Fibroblast of villous mesenchyme (primary cell): ENCODE measurements around the gene CIAO1. TPM values are rescaled to one million over a fixed set of nuclear protein-coding genes. Genes with fewer than 3 reads are reported as not detected.
"Not testable (repeated sequence)": the region's sequence is repeated elsewhere in the genome, so short reads cannot be mapped to it uniquely, and the experiment has no call there.

Experiments used
- DNase-seq: peaks from one replicate; pipeline ENCODE4 v3.0.0-alpha.2; 2010; ENCODE audit warnings: low read depth
- H3K4me3 ChIP-seq: 2 replicates; pipeline ENCODE4 v1.5.1; 2011; ENCODE audit warnings: low read depth, mild to moderate bottlenecking, low read length
- total RNA-seq: library from RNA; depleted of rRNA; stranded (reverse); fragments of >200 nt; gene quantifications from 2 replicates; pipeline ENCODE4 v1.2.3, GENCODE V29; 2012
- TF ChIP-seq, protein P1 (sequence below): IDR thresholded peaks from 2 replicates; pipeline ENCODE4 v1.5.1; 2012; ENCODE audit warnings: low read depth, mild to moderate bottlenecking, low read length; ENCODE audit not compliant: insufficient read depth

The CIAO1 gene
- total RNA-seq, 1 donor, result 108 TPM

DNA sequence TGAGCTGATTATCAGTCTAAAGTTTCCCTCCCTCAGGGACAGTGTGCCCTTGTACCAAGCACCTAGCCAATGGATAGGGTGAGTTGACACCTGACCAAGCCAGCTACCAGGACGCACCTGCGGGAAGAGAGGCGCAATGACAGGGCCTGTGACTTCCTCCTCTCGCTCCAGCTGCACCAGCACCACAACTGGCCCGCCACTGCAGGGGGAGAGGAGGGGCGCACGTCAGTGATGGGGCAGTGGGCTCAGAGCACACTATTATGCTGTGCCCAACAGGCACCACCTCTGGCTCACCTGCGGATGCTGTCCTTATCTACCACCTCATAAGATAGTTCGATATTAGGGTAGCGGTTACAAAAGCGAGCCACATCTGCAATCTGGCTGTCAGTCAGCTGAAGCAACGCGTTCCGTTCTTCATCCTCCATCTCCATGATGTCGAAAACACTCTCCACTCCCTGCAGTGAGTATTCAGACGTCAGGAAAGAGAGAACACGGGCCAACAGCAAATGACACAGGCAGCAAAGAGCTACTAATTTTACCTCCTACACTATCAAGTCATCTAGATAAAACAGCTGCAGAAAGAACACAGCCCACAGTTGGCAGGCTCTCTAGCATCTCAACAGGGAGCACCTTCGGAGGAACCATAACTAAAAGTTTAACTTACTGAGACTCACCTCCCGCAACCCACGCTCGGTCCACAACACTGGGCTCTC is 10.9 kb downstream of the CIAO1 start:
- H3K4me3 ChIP-seq, result no peak overlapping the region
- TF ChIP-seq, protein P1, sequence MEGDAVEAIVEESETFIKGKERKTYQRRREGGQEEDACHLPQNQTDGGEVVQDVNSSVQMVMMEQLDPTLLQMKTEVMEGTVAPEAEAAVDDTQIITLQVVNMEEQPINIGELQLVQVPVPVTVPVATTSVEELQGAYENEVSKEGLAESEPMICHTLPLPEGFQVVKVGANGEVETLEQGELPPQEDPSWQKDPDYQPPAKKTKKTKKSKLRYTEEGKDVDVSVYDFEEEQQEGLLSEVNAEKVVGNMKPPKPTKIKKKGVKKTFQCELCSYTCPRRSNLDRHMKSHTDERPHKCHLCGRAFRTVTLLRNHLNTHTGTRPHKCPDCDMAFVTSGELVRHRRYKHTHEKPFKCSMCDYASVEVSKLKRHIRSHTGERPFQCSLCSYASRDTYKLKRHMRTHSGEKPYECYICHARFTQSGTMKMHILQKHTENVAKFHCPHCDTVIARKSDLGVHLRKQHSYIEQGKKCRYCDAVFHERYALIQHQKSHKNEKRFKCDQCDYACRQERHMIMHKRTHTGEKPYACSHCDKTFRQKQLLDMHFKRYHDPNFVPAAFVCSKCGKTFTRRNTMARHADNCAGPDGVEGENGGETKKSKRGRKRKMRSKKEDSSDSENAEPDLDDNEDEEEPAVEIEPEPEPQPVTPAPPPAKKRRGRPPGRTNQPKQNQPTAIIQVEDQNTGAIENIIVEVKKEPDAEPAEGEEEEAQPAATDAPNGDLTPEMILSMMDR, result no peak
- DNase-seq, result no peak

DNA sequence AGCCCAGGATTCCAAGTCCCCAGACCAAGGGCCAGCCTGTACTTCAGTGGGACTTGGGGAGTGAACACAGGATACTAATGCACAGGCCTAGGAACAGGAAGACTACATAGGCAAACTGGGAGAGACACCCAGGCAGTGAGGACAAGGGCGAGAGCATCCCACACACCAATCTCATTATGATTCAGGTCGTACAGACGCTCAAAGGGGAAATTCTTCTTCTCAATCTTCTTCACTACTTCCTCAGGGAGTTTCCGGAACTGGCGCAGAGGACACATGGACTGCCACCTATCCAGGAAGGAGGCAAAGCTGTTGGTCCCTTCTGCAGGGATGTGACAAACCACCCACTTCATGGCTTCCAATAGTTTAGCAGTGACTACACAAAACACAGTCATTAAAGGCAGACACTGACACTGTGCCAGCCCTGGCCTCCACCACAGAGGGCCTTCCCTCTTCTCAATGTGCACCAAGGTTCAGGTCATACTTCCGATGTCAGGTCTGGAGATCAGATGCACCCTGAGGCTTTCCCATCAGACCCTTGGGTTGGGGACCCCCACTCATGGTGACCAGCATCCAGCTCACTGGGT is 21.3 kb downstream of the CIAO1 start:
- TF ChIP-seq, protein P1, result no peak
- H3K4me3 ChIP-seq, result no peak overlapping the region
- DNase-seq, result no peak

DNA sequence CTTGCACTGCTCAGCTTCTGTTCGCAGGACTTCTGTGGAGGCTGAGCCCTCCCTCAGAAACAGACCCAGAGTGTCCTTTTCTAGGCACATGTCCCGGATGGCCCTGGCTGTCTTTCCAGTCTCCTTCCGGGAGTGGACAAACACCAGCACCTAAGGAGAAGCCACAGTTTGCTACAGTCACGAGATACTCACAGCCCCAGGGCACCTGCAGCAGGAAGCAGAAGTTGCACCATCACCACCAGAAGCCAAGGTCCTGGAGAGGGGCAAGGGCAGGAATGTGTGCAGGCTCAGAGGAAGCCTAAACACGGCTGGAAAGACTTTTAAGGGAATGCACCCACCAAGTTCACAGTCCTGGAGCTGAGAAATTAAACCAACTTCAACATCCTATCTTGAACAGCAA is 25.7 kb downstream of the CIAO1 start:
- TF ChIP-seq, protein P1, result no peak
- DNase-seq, result peak; percentile 11
- no peak overlapping the region for H3K4me3 ChIP-seq

DNA sequence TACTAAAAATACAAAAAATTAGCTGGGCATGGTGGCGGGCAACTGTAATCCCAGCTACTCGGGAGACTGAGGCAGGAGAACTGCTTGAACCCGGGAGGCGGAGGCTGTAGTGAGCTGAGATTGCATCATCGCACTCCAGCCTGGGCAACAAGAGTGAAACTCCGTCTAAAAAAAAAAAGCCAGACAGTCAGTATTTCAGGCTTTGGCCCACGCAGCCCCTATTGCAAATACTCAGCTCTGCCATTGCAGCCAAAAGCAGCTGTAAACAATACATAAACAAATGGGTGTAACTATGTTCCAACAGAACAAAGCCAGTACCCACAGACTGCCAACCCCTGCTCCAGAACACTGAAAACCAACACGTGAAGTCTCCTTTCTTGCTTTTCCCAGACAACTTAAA is 28.2 kb downstream of the CIAO1 start:
- not testable (repeated sequence) for DNase-seq, H3K4me3 ChIP-seq

DNA sequence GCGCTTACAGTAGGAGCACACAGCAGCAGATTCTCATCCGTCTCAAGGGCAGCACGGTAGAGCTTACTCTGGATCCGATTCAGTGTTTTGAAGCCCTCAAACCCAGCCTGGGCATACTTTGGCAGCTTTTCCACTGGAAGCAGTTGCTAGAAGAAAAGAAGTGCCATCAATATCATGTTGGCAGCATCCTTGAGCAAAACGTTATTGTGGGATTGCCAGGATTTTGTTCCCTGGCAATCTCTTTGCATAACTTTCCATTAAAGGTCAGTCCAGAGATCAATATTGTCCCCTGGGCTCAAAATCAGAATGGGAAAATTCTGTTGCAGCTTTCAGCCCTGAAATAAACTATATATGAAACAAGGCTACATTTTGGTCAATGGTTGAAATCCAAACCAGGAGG is 30.9 kb downstream of the CIAO1 start:
- DNase-seq, result no peak
- TF ChIP-seq, protein P1, result no peak
- H3K4me3 ChIP-seq, result no peak overlapping the region

DNA sequence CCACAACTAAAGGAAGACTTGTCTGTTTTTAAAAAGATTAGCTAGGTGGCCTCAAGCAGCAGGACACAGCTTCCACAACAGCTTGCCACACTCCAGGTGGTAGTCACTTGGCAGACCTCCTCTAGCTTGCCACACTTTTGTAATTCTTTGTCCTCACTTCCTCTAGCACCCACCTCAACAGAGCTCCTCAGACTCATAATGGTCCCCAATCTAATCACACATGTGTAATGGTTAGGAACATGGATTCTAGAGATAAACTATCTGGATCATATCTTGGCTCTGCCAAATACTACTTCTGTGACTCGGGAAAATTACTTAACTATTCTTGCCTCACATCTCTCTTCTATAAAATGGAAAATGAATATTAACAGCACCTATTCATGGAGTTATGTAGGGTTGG is 35.8 kb downstream of the CIAO1 start:
- H3K4me3 ChIP-seq, result no peak overlapping the region
- no peak for DNase-seq
- TF ChIP-seq, protein P1, result no peak

DNA sequence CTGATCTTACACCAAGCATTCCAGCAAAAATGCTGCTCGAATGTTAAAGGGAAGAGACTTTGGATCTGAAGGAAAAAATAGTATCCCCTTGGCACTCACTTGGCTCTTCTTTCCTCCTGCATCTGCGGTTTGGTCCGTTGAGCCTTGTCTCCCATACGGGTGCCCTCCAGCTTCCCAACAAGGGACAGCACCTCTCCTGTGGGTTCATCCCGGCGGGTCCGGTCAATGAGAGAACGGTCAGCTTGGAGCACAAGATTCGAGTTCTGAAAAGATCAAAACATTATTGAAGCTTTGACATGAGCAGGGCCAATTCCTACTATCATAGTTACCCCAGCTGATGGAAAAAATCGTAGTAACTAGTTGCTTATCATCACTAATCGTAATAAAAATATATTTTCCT is 38.6 kb downstream of the CIAO1 start:
- peak overlapping the region; percentile 95 for H3K4me3 ChIP-seq
- no peak for DNase-seq
- TF ChIP-seq, protein P1, result no peak
